ENCODE measurements around the gene KRT8. TPM values are rescaled to one million over a fixed set of nuclear protein-coding genes. Genes with fewer than 3 reads are reported as not detected.

KRT8 gene
- total and polyA plus RNA-seq, 2 of the 13 experiments (the other 11 are each of a cell fraction or from before 2014, with no cell fraction given): 498 to 718 TPM

DNA sequence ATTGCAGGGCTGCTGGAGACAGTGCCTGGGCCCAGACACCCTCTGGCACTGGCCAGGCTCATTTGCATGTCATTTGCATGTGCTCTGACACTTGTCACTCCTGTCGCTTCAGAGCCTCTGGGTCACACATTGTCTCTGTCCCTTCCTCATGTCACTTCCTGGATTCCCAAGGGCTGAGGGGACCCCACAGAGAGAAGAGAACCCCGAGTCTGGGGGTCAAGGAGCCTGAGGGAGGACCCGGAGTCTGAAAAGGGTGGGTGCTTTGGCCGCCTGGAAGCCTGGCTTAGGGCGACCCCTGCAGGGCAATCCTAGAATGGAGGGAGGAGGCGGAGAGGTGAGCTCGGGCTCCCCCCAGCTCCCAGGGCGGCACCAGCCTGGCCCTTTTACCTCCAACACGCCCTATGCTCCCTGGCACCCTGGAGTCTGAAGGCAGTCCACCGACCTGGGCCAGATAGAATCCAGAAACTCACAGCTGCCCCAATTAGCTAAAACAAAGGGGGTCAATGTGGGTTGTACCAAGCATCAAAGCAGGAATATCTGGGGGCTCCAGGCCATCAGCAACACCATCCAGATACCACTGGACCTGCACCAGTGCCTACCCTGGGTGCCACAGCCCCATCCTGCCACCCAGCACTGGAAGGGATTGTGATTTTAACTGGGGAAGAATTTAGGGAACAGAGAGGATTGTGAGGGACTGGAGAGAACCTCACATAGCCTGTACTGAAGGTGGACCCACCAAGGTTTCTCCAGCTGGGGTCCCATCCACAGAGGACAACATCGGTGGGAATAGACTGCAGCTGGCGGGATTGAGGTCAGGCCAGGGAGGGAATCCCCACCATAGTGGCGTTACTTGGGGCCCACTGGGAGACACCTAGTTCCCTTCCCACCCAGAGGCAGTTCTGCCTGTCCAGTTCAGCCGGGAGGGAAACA is 34.2 kb downstream of the KRT8 start (continued):
- TF ChIP-seq ZNF816 (CRISPR knock-in tag; IDR thresholded peaks at IDR 0.05; ENCODE audit: borderline replicate concordance) (no peak), PATZ1 (CRISPR knock-in tag; IDR thresholded peaks at IDR 0.05) (peak; percentile 54; the same call in 1 of the 2 replicates)

- Histone ChIP-seq H3K27me3 (ENCODE audit: control insufficient read depth in 1 of 2, insufficient read depth in 2 of 2, low read length in 2 of 2) (peaks cover 0 to 2% of the 10 kb centered on the region in 2 experiments; a peak in 3 of 5 replicates), H3K4me1 (ENCODE audit: insufficient read depth, low read length) (peaks cover 37% of the 10 kb centered on the region), H4K20me1 (ENCODE audit: insufficient read depth, low read length) (no peaks in the 10 kb centered on the region), H3K4me2 (ENCODE audit: low read depth, low read length) (0 out of 2 replicates have a peak overlapping the region, but pooled peaks have one; percentile 20), H3K4me3 (replicated peaks in 1 of 3; ENCODE audit: insufficient read depth in 1 of 3, low read depth in 2 of 3, low read length in 3 of 3) (no peak overlapping the region), H2AFZ (ENCODE audit: low read length) (no peak overlapping the region), H3K9ac (ENCODE audit: insufficient read depth, low read depth, low read length) (no peak overlapping the region), H3K36me3 (replicated peaks in 1 of 2; ENCODE audit: control insufficient read depth in 1 of 2, insufficient read depth in 2 of 2, low read length in 2 of 2) (no peaks in the 10 kb centered on the region), H3K27ac (ENCODE audit: extremely low read length, insufficient read depth, low read length) (no peak overlapping the region), H3K79me2 (ENCODE audit: insufficient read depth, low read length) (no peaks in the 10 kb centered on the region), H3K9me3 (ENCODE audit: low read length) (no peaks in the 10 kb centered on the region)
- BruUV-seq (replicated peaks): no TSS peak
- in situ Hi-C loops (cut with HindIII; ENCODE audit: extremely low pct_ligation_motif_present, low pct_unique_long_range_greater_than_20kb) (loop anchor here (5.0 to 10.0 kb wide), 2 partner anchors 153 to 285 kb away; no protein-coding TSS in a partner anchor), intact Hi-C loops (cut with micrococcal nuclease; ENCODE audit: unreplicated experiment) (no loop called here)
- 0% methylated on average over 3 of the region's 9 CpGs for WGBS (ENCODE audit: low lambda C conversion rate)
- no peak for TF ChIP-seq ZXDC (CRISPR knock-in tag; IDR thresholded peaks at IDR 0.05)
- no peak for TF ChIP-seq NFE2L1 (CRISPR knock-in tag; IDR thresholded peaks at IDR 0.05; ENCODE audit: borderline replicate concordance)
- TF ChIP-seq ZNF891 (CRISPR knock-in tag; IDR thresholded peaks at IDR 0.05): no peak
- no peak for TF ChIP-seq GATA4 (IDR thresholded peaks at IDR 0.05; ENCODE audit: borderline replicate concordance, low read depth)
- TF ChIP-seq, protein P1, sequence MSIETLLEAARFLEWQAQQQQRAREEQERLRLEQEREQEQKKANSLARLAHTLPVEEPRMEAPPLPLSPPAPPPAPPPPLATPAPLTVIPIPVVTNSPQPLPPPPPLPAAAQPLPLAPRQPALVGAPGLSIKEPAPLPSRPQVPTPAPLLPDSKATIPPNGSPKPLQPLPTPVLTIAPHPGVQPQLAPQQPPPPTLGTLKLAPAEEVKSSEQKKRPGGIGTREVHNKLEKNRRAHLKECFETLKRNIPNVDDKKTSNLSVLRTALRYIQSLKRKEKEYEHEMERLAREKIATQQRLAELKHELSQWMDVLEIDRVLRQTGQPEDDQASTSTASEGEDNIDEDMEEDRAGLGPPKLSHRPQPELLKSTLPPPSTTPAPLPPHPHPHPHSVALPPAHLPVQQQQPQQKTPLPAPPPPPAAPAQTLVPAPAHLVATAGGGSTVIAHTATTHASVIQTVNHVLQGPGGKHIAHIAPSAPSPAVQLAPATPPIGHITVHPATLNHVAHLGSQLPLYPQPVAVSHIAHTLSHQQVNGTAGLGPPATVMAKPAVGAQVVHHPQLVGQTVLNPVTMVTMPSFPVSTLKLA (IDR thresholded peaks at IDR 0.05): no peak
- no peak for TF ChIP-seq NRL (CRISPR knock-in tag; IDR thresholded peaks at IDR 0.05; ENCODE audit: borderline replicate concordance)
- TF ChIP-seq ATRX (CRISPR knock-in tag; IDR thresholded peaks at IDR 0.05; ENCODE audit: borderline replicate concordance): no peak
- TF ChIP-seq THRA (CRISPR knock-in tag; IDR thresholded peaks at IDR 0.05; ENCODE audit: borderline replicate concordance): no peak
- ChIA-PET CTCF (ENCODE audit: low intra/inter-chr PET ratio, low total read pairs) (no interaction called here), POLR2A (no interaction called here)
- ATAC-seq (peak; percentile 11; the same call in 2 of the 3 replicates), FAIRE-seq (no peak), DNase-seq (ENCODE audit: low spot score) (no peak)
Measured at GRCh38 chr12:52867642-52868041, 37.2 kb downstream of the KRT8 start.
